SK-N-SH treated with all-trans-retinoic acid at 6 μM for 48 hours (cell line): Measurements from ENCODE around the gene CHP1.
"Not testable (repeated sequence)": the region's sequence is repeated elsewhere in the genome, so short reads cannot be mapped to it uniquely, and the experiment has no call there.

Experiments used
- ATAC-seq: fragments of 200-7000 bp; cut with Tn5 transposase; 3 replicates; pipeline ENCODE4 v1.9.1; 2020; ENCODE audit warnings: mild to moderate bottlenecking, moderate library complexity
- ARNTL ChIP-seq: fragments of 450-650 bp; formaldehyde crosslinking; IDR thresholded peaks from 2 replicates; pipeline ENCODE4 v1.5.0; 2020; ENCODE audit warnings: low read depth, mild to moderate bottlenecking, moderate library complexity, borderline replicate concordance
- BACH2 ChIP-seq: fragments of 250-450 bp; sonication (Bioruptor Pico); IDR thresholded peaks from 2 replicates; pipeline ENCODE4 v1.9.0; 2021; ENCODE audit warnings: mild to moderate bottlenecking, borderline replicate concordance
- CSDC2 ChIP-seq: fragments of 250-450 bp; sonication (Bioruptor Pico); IDR thresholded peaks from 2 replicates; pipeline ENCODE4 v1.5.0; 2020; ENCODE audit warnings: mild to moderate bottlenecking, moderate library complexity
- ESRRG ChIP-seq: fragments of 250-450 bp; sonication (Bioruptor Pico); IDR thresholded peaks from 2 replicates; pipeline ENCODE4 v1.6.1; 2021; ENCODE audit warnings: mild to moderate bottlenecking
- GLIS3 ChIP-seq: fragments of 250-450 bp; sonication (Bioruptor Pico); IDR thresholded peaks from 2 replicates; pipeline ENCODE4 v1.5.0; 2020; ENCODE audit warnings: mild to moderate bottlenecking, moderate library complexity
- ISL1 ChIP-seq: fragments of 250-450 bp; sonication (Bioruptor Pico); IDR thresholded peaks from 2 replicates; pipeline ENCODE4 v2.1.2; 2022; ENCODE audit warnings: mild to moderate bottlenecking, moderate library complexity
- OSR1 ChIP-seq: fragments of 250-450 bp; sonication (Bioruptor Pico); IDR thresholded peaks from 2 replicates; pipeline ENCODE4 v1.8.0; 2022; ENCODE audit warnings: moderate library complexity, mild to moderate bottlenecking, inconsistent platforms
- RARB ChIP-seq: fragments of 250-450 bp; sonication (Bioruptor Pico); IDR thresholded peaks from 2 replicates; pipeline ENCODE4 v1.8.0; 2021; ENCODE audit warnings: mild to moderate bottlenecking, moderate library complexity
- SNAI2 ChIP-seq: fragments of 250-450 bp; sonication (Bioruptor Pico); IDR thresholded peaks from 2 replicates; pipeline ENCODE4 v1.5.0; 2020; ENCODE audit warnings: mild to moderate bottlenecking, moderate library complexity
- TCF4 ChIP-seq: fragments of 250-450 bp; sonication (Bioruptor Pico); IDR thresholded peaks from 2 replicates; pipeline ENCODE4 v1.8.0; 2021; ENCODE audit warnings: mild to moderate bottlenecking, moderate library complexity, borderline replicate concordance
- TOX ChIP-seq: fragments of 250-450 bp; sonication (Bioruptor Pico); IDR thresholded peaks from 2 replicates; pipeline ENCODE4 v1.8.0; 2021; ENCODE audit warnings: mild to moderate bottlenecking, moderate library complexity, borderline replicate concordance
- ZC3H10 ChIP-seq: fragments of 250-450 bp; sonication (Bioruptor Pico); IDR thresholded peaks from 2 replicates; pipeline ENCODE4 v1.5.1; 2021; ENCODE audit warnings: mild to moderate bottlenecking, moderate library complexity
- ZFP3 ChIP-seq: fragments of 250-450 bp; sonication (Bioruptor Pico); IDR thresholded peaks from 2 replicates; pipeline ENCODE4 v1.5.0; 2020; ENCODE audit warnings: mild to moderate bottlenecking, moderate library complexity
- ZFP30 ChIP-seq: fragments of 450-650 bp; formaldehyde crosslinking; IDR thresholded peaks from 2 replicates; pipeline ENCODE4 v1.5.0; 2022; ENCODE audit warnings: mild to moderate bottlenecking, moderate library complexity
- ZNF565 ChIP-seq: fragments of 450-650 bp; formaldehyde crosslinking; conservative IDR thresholded peaks from 2 replicates; pipeline ENCODE4 v1.5.0; 2020; ENCODE audit warnings: low read depth, mild to moderate bottlenecking, moderate library complexity
- ZNF70 ChIP-seq: fragments of 450-650 bp; formaldehyde crosslinking; IDR thresholded peaks from 2 replicates; pipeline ENCODE4 v1.5.0; 2020; ENCODE audit warnings: mild to moderate bottlenecking, moderate library complexity
- ZNF8 ChIP-seq: fragments of 450-650 bp; formaldehyde crosslinking; IDR thresholded peaks from 2 replicates; pipeline ENCODE4 v1.5.0; 2020; ENCODE audit warnings: mild to moderate bottlenecking, moderate library complexity
- TF ChIP-seq, protein P1 (sequence below): fragments of 250-450 bp; sonication (Bioruptor Pico); IDR thresholded peaks from 2 replicates; pipeline ENCODE4 v1.5.1; 2020; ENCODE audit warnings: low read depth, mild to moderate bottlenecking, moderate library complexity
- TF ChIP-seq, protein P2 (sequence below): fragments of 250-450 bp; sonication (Bioruptor Pico); IDR thresholded peaks from 2 replicates; pipeline ENCODE4 v1.5.0; 2020; ENCODE audit warnings: mild to moderate bottlenecking, moderate library complexity
- TF ChIP-seq, protein P3 (sequence below): fragments of 250-450 bp; sonication (Bioruptor Pico); IDR thresholded peaks from 2 replicates; pipeline ENCODE4 v1.8.0; 2020; ENCODE audit warnings: mild to moderate bottlenecking, moderate library complexity, borderline replicate concordance
- TF ChIP-seq, protein P4 (sequence below): fragments of 250-450 bp; sonication (Bioruptor Pico); IDR thresholded peaks from 2 replicates; pipeline ENCODE4 v1.8.0; 2021; ENCODE audit warnings: low read depth, mild to moderate bottlenecking, moderate library complexity, borderline replicate concordance

Gene CHP1

DNA sequence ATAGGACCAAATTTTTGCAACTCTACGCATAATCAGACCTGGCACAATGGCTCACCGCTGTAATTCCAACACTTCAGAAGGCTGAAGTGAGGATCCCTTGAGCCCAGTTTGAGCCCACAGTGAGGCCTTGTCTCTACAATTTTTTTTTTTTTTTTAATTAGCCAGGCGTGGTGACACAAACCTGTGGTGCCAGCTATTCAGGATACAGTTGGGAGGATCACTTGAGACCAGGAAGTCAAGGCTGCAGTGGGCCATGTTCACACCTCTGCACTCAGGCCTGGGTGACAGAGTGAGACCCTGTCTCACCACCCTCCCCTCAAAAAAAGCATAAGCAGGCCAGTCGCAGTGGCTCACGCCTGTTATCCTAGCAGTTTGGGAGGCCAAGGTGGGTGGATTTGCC lies 76.6 kb downstream of the CHP1 start:
- ATAC-seq, result no peak
- TF ChIP-seq, protein P1, sequence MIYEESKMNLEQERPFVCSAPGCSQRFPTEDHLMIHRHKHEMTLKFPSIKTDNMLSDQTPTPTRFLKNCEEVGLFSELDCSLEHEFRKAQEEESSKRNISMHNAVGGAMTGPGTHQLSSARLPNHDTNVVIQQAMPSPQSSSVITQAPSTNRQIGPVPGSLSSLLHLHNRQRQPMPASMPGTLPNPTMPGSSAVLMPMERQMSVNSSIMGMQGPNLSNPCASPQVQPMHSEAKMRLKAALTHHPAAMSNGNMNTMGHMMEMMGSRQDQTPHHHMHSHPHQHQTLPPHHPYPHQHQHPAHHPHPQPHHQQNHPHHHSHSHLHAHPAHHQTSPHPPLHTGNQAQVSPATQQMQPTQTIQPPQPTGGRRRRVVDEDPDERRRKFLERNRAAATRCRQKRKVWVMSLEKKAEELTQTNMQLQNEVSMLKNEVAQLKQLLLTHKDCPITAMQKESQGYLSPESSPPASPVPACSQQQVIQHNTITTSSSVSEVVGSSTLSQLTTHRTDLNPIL, result no peak
- TF ChIP-seq RARB (CRISPR knock-in tag) (no peak), ZNF70 (CRISPR knock-in tag) (no peak)
- TF ChIP-seq, all 23 proteins: peak for 0

DNA sequence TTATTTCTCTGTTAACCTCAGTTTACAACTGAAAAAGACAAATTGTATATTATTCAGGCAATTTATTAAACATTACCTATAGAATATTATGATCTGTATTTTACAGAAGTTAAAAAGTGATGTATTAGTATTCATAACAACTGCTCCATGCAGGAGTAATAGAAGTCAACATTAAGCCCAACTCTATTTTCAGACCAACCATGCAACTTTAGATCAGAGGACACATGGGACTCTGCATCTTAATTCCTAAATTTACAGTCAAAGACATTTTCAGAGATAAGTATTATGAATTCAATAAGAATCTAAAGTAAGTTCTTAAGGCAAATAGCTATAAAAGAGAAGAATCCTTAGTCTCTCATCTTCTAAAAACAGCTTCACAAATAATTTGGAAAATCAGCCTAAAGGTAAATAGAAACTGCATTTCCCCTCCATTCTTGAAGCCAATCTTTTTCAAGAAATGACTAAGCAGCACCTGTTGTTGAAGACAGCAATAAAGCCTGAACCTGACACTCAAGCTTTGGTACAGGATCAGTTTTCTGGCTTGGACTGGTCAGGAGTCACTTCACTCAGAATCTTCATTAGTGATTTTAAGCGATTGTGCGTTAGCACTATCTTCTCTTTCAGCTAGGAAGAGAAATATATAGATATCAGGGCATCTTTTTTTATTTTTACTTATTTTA lies 78.3 kb downstream of the CHP1 start:
- TF ChIP-seq CSDC2 (CRISPR knock-in tag), result no peak
- no peak for TF ChIP-seq ESRRG (CRISPR knock-in tag)
- TF ChIP-seq TCF4, result no peak
- TF ChIP-seq GLIS3 (CRISPR knock-in tag), result no peak
- TF ChIP-seq, protein P2, sequence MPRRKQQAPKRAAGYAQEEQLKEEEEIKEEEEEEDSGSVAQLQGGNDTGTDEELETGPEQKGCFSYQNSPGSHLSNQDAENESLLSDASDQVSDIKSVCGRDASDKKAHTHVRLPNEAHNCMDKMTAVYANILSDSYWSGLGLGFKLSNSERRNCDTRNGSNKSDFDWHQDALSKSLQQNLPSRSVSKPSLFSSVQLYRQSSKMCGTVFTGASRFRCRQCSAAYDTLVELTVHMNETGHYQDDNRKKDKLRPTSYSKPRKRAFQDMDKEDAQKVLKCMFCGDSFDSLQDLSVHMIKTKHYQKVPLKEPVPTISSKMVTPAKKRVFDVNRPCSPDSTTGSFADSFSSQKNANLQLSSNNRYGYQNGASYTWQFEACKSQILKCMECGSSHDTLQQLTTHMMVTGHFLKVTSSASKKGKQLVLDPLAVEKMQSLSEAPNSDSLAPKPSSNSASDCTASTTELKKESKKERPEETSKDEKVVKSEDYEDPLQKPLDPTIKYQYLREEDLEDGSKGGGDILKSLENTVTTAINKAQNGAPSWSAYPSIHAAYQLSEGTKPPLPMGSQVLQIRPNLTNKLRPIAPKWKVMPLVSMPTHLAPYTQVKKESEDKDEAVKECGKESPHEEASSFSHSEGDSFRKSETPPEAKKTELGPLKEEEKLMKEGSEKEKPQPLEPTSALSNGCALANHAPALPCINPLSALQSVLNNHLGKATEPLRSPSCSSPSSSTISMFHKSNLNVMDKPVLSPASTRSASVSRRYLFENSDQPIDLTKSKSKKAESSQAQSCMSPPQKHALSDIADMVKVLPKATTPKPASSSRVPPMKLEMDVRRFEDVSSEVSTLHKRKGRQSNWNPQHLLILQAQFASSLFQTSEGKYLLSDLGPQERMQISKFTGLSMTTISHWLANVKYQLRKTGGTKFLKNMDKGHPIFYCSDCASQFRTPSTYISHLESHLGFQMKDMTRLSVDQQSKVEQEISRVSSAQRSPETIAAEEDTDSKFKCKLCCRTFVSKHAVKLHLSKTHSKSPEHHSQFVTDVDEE, result no peak
- TF ChIP-seq, protein P3, sequence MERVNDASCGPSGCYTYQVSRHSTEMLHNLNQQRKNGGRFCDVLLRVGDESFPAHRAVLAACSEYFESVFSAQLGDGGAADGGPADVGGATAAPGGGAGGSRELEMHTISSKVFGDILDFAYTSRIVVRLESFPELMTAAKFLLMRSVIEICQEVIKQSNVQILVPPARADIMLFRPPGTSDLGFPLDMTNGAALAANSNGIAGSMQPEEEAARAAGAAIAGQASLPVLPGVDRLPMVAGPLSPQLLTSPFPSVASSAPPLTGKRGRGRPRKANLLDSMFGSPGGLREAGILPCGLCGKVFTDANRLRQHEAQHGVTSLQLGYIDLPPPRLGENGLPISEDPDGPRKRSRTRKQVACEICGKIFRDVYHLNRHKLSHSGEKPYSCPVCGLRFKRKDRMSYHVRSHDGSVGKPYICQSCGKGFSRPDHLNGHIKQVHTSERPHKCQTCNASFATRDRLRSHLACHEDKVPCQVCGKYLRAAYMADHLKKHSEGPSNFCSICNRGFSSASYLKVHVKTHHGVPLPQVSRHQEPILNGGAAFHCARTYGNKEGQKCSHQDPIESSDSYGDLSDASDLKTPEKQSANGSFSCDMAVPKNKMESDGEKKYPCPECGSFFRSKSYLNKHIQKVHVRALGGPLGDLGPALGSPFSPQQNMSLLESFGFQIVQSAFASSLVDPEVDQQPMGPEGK (CRISPR knock-in tag), result no peak
- TF ChIP-seq BACH2 (CRISPR knock-in tag), result no peak
- no peak for TF ChIP-seq ZFP3 (CRISPR knock-in tag)
- TF ChIP-seq ZC3H10 (CRISPR knock-in tag), result no peak
- TF ChIP-seq OSR1 (CRISPR knock-in tag), result no peak
- TF ChIP-seq TOX (CRISPR knock-in tag), result no peak
- TF ChIP-seq SNAI2 (CRISPR knock-in tag), result no peak
- TF ChIP-seq, protein P4, sequence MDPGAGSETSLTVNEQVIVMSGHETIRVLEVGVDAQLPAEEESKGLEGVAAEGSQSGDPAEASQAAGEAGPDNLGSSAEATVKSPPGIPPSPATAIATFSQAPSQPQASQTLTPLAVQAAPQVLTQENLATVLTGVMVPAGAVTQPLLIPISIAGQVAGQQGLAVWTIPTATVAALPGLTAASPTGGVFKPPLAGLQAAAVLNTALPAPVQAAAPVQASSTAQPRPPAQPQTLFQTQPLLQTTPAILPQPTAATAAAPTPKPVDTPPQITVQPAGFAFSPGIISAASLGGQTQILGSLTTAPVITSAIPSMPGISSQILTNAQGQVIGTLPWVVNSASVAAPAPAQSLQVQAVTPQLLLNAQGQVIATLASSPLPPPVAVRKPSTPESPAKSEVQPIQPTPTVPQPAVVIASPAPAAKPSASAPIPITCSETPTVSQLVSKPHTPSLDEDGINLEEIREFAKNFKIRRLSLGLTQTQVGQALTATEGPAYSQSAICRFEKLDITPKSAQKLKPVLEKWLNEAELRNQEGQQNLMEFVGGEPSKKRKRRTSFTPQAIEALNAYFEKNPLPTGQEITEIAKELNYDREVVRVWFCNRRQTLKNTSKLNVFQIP (CRISPR knock-in tag), result no peak
- ATAC-seq, result no peak

DNA sequence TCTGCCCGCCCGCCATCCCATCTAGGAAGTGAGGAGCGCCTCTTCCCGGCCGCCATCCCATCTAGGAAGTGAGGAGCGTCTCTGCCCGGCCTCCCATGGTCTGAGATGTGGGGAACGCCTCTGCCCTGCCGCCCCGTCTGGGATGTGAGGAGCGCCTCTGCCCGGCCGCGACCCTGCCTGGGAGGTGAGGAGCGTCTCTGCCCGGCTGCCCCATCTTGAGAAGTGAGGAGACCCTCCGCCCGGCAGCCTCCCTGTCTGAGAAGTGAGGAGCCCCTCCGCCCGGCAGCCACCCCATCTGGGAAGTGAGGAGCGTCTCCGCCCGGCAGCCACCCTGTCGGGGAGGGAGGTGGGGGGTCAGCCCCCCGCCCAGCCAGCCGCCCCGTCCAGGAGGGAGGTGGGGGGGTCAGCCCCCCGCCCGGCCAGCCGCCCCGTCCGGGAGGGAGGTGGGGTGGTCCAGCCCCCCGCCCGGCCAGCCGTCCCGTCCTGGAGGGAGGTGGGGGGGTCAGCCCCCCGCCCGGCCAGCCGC lies 89.8 kb downstream of the CHP1 start:
- not testable (repeated sequence) for ATAC-seq

DNA sequence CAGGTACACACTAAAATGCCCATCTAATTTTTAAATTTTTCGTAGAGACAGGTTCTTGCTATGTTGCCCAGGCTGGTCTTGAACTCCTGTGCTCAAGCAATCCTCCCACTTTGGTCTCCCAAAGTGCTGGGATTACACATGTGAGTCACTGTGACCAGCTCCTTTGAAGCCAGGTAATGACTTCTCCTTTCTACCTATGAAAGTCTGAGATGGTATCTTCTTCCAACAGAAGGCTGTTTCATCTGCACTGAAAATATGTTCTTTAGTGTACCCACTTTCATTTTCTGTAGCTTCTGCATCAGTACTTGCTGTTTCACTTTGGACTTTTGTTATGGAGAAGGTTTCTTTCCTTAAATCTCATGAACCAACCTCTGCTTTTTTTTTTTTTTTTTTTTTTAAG lies 92.5 kb downstream of the CHP1 start:
- ATAC-seq, result no peak
- TF ChIP-seq OSR1 (CRISPR knock-in tag), result no peak
- TF ChIP-seq ARNTL, result no peak
- TF ChIP-seq, protein P3 (CRISPR knock-in tag), result no peak
- TF ChIP-seq, protein P4 (CRISPR knock-in tag), result no peak
- TF ChIP-seq SNAI2 (CRISPR knock-in tag), result no peak
- TF ChIP-seq RARB (CRISPR knock-in tag), result no peak
- TF ChIP-seq ZNF565 (CRISPR knock-in tag), result no peak
- TF ChIP-seq CSDC2 (CRISPR knock-in tag), result no peak
- no peak for TF ChIP-seq ISL1 (CRISPR knock-in tag)
- TF ChIP-seq, protein P2, result no peak
- TF ChIP-seq ZFP30, result no peak
- TF ChIP-seq ZFP3 (CRISPR knock-in tag), result no peak
- TF ChIP-seq ZNF8 (CRISPR knock-in tag), result no peak
- TF ChIP-seq BACH2 (CRISPR knock-in tag), result no peak
- no peak for TF ChIP-seq ZNF70 (CRISPR knock-in tag)
- TF ChIP-seq TOX (CRISPR knock-in tag), result no peak
- no peak for TF ChIP-seq GLIS3 (CRISPR knock-in tag)
